ENCODE data around the gene ADAMTS5.

DNA sequence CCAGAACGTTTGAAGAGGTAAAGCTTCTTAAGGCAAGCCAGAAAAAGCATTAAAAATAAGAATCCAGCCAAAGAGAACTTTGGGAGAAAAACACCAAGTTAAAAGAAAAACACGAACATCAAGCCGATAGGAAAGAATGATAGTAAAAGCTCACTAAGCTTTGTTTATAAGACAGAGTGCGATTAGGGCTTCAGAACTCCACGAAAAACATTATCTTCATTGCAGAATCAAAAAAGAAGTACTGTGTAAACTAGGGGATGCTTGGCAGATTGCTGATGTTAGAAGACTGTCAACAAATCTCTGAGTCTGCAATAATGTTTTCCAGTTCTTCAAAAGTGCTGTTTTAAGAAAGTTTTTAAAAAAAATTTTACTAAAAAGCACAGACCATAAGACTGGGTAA is 30.2 kb downstream of the ADAMTS5 start:
- TF ChIP-seq POLR2A (IDR thresholded peaks at IDR 0.05) (no peak), POLR2AphosphoS5 (IDR thresholded peaks at IDR 0.05) (no peak), EP300 (IDR thresholded peaks at IDR 0.05) (no peak)
- TF ChIP-seq, protein P1, sequence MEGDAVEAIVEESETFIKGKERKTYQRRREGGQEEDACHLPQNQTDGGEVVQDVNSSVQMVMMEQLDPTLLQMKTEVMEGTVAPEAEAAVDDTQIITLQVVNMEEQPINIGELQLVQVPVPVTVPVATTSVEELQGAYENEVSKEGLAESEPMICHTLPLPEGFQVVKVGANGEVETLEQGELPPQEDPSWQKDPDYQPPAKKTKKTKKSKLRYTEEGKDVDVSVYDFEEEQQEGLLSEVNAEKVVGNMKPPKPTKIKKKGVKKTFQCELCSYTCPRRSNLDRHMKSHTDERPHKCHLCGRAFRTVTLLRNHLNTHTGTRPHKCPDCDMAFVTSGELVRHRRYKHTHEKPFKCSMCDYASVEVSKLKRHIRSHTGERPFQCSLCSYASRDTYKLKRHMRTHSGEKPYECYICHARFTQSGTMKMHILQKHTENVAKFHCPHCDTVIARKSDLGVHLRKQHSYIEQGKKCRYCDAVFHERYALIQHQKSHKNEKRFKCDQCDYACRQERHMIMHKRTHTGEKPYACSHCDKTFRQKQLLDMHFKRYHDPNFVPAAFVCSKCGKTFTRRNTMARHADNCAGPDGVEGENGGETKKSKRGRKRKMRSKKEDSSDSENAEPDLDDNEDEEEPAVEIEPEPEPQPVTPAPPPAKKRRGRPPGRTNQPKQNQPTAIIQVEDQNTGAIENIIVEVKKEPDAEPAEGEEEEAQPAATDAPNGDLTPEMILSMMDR (IDR thresholded peaks at IDR 0.05) = no peak

All from upper lobe of left lung (tissue), 4 donors.